ENCODE measurements around the gene ADAMTSL2. TPM values are rescaled to one million over a fixed set of nuclear protein-coding genes. Genes with fewer than 3 reads are reported as not detected.

ADAMTSL2 gene
- total and polyA plus RNA-seq, 2 of the 13 experiments (the other 11 are each of a cell fraction or from before 2014, with no cell fraction given): 1.9 to 3.8 TPM

DNA sequence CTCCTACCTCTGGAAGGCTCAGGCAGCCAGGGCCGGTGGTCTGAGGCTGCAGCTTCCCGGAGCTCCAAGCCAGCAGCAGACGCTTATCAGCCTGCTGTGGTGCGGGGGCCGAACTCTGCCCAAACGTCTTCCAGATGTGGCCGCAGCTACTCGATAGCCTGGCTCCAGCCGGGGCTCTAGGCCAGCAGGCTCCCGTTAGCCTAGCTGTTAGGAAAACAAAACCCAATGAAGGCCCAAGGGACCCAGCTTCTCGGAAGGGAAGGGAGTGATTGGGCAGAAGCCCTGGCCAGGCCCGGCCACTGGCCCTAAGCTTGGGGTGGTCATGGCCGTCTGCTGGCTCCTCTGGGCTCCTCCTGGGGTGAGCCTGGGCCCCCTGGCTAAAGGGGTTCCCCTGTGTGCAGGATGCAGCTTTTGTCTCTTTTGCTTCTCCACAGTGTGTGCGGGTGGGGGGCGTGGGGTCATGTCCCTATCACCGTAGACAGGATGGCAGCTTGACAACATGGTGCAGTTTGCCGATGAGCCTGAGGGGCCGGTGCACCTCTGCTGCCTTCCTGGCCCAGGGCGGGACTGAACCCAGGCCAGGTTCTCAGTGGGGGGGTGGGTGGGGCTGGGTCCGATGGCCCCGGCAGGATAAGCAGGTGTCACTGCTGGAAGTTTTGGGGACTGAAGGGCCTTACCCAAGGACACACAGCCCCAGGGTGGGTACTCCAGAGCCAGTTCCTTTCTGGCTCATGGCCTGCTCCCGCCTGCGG is 28.4 kb upstream of the ADAMTSL2 start (continued):
- TF ChIP-seq NFKBIZ (CRISPR knock-in tag; IDR thresholded peaks at IDR 0.05) (no peak), ZNF230 (CRISPR knock-in tag; IDR thresholded peaks at IDR 0.05) (0 out of 2 replicates have a peak, but pooled peaks have one; percentile 5), ZNF180 (CRISPR knock-in tag; IDR thresholded peaks at IDR 0.05; ENCODE audit: borderline replicate concordance, low read depth) (no peak), SIN3A (IDR thresholded peaks at IDR 0.05; ENCODE audit: borderline replicate concordance, low read depth, low read length) (no peak), SMARCE1 (IDR thresholded peaks at IDR 0.05; ENCODE audit: borderline replicate concordance) (no peak), ZNF720 (CRISPR knock-in tag; IDR thresholded peaks at IDR 0.05) (no peak), ZBTB38 (CRISPR knock-in tag; IDR thresholded peaks at IDR 0.05) (peak; percentile 73; the same call in 1 of the 2 replicates), IRF2 (CRISPR knock-in tag; IDR thresholded peaks at IDR 0.05) (no peak), RBM39 (IDR thresholded peaks at IDR 0.05; ENCODE audit: low read depth, low read length, poor library complexity, severe bottlenecking) (no peak), KLF15 (CRISPR knock-in tag; IDR thresholded peaks at IDR 0.05; ENCODE audit: borderline replicate concordance) (no peak), ZNF30 (CRISPR knock-in tag; IDR thresholded peaks at IDR 0.05) (no peak; the same call in 1 of the 2 replicates)
- TF ChIP-seq, protein P1, sequence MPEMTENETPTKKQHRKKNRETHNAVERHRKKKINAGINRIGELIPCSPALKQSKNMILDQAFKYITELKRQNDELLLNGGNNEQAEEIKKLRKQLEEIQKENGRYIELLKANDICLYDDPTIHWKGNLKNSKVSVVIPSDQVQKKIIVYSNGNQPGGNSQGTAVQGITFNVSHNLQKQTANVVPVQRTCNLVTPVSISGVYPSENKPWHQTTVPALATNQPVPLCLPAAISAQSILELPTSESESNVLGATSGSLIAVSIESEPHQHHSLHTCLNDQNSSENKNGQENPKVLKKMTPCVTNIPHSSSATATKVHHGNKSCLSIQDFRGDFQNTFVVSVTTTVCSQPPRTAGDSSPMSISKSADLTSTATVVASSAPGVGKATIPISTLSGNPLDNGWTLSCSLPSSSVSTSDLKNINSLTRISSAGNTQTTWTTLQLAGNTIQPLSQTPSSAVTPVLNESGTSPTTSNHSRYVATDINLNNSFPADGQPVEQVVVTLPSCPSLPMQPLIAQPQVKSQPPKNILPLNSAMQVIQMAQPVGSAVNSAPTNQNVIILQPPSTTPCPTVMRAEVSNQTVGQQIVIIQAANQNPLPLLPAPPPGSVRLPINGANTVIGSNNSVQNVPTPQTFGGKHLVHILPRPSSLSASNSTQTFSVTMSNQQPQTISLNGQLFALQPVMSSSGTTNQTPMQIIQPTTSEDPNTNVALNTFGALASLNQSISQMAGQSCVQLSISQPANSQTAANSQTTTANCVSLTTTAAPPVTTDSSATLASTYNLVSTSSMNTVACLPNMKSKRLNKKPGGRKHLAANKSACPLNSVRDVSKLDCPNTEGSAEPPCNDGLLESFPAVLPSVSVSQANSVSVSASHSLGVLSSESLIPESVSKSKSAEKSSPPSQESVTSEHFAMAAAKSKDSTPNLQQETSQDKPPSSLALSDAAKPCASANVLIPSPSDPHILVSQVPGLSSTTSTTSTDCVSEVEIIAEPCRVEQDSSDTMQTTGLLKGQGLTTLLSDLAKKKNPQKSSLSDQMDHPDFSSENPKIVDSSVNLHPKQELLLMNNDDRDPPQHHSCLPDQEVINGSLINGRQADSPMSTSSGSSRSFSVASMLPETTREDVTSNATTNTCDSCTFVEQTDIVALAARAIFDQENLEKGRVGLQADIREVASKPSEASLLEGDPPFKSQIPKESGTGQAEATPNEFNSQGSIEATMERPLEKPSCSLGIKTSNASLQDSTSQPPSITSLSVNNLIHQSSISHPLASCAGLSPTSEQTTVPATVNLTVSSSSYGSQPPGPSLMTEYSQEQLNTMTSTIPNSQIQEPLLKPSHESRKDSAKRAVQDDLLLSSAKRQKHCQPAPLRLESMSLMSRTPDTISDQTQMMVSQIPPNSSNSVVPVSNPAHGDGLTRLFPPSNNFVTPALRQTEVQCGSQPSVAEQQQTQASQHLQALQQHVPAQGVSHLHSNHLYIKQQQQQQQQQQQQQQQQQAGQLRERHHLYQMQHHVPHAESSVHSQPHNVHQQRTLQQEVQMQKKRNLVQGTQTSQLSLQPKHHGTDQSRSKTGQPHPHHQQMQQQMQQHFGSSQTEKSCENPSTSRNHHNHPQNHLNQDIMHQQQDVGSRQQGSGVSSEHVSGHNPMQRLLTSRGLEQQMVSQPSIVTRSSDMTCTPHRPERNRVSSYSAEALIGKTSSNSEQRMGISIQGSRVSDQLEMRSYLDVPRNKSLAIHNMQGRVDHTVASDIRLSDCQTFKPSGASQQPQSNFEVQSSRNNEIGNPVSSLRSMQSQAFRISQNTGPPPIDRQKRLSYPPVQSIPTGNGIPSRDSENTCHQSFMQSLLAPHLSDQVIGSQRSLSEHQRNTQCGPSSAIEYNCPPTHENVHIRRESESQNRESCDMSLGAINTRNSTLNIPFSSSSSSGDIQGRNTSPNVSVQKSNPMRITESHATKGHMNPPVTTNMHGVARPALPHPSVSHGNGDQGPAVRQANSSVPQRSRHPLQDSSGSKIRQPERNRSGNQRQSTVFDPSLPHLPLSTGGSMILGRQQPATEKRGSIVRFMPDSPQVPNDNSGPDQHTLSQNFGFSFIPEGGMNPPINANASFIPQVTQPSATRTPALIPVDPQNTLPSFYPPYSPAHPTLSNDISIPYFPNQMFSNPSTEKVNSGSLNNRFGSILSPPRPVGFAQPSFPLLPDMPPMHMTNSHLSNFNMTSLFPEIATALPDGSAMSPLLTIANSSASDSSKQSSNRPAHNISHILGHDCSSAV (CRISPR knock-in tag; IDR thresholded peaks at IDR 0.05; ENCODE audit: borderline replicate concordance): no peak
- TF ChIP-seq, protein P2, sequence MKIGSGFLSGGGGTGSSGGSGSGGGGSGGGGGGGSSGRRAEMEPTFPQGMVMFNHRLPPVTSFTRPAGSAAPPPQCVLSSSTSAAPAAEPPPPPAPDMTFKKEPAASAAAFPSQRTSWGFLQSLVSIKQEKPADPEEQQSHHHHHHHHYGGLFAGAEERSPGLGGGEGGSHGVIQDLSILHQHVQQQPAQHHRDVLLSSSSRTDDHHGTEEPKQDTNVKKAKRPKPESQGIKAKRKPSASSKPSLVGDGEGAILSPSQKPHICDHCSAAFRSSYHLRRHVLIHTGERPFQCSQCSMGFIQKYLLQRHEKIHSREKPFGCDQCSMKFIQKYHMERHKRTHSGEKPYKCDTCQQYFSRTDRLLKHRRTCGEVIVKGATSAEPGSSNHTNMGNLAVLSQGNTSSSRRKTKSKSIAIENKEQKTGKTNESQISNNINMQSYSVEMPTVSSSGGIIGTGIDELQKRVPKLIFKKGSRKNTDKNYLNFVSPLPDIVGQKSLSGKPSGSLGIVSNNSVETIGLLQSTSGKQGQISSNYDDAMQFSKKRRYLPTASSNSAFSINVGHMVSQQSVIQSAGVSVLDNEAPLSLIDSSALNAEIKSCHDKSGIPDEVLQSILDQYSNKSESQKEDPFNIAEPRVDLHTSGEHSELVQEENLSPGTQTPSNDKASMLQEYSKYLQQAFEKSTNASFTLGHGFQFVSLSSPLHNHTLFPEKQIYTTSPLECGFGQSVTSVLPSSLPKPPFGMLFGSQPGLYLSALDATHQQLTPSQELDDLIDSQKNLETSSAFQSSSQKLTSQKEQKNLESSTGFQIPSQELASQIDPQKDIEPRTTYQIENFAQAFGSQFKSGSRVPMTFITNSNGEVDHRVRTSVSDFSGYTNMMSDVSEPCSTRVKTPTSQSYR (CRISPR knock-in tag; IDR thresholded peaks at IDR 0.05; ENCODE audit: borderline replicate concordance): no peak
- TF ChIP-seq, protein P3, sequence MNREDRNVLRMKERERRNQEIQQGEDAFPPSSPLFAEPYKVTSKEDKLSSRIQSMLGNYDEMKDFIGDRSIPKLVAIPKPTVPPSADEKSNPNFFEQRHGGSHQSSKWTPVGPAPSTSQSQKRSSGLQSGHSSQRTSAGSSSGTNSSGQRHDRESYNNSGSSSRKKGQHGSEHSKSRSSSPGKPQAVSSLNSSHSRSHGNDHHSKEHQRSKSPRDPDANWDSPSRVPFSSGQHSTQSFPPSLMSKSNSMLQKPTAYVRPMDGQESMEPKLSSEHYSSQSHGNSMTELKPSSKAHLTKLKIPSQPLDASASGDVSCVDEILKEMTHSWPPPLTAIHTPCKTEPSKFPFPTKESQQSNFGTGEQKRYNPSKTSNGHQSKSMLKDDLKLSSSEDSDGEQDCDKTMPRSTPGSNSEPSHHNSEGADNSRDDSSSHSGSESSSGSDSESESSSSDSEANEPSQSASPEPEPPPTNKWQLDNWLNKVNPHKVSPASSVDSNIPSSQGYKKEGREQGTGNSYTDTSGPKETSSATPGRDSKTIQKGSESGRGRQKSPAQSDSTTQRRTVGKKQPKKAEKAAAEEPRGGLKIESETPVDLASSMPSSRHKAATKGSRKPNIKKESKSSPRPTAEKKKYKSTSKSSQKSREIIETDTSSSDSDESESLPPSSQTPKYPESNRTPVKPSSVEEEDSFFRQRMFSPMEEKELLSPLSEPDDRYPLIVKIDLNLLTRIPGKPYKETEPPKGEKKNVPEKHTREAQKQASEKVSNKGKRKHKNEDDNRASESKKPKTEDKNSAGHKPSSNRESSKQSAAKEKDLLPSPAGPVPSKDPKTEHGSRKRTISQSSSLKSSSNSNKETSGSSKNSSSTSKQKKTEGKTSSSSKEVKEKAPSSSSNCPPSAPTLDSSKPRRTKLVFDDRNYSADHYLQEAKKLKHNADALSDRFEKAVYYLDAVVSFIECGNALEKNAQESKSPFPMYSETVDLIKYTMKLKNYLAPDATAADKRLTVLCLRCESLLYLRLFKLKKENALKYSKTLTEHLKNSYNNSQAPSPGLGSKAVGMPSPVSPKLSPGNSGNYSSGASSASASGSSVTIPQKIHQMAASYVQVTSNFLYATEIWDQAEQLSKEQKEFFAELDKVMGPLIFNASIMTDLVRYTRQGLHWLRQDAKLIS (CRISPR knock-in tag; IDR thresholded peaks at IDR 0.05): no peak
